GM23338 (cell line): ENCODE results near the gene CIROP.

Experiments used
- CREB1 ChIP-seq: fragments of 250-450 bp; sonication (Bioruptor Pico); IDR thresholded peaks from 2 replicates; pipeline ENCODE4 v1.5.0; 2020; ENCODE audit warnings: low read depth, mild to moderate bottlenecking, moderate library complexity
- EZH2 ChIP-seq: fragments of 200-600 bp; sonication (generic); IDR thresholded peaks from one replicate; pipeline ENCODE4 v1.8.0; 2017; ENCODE audit warnings: antibody characterized with exemption, mild to moderate bottlenecking, low read depth; ENCODE audit not compliant: unreplicated experiment
- EZH2phosphoT487 ChIP-seq: fragments of 200-600 bp; sonication (generic); IDR thresholded peaks from one replicate; pipeline ENCODE4 v1.8.1; 2018; ENCODE audit warnings: antibody characterized with exemption; ENCODE audit not compliant: unreplicated experiment
- JUNB ChIP-seq: IDR thresholded peaks from one replicate; pipeline ENCODE4 v1.6.1; 2016; ENCODE audit warnings: antibody characterized with exemption; ENCODE audit not compliant: unreplicated experiment
- NANOG ChIP-seq: IDR thresholded peaks from 2 replicates; pipeline ENCODE4 v1.6.1; 2016; ENCODE audit warnings: antibody characterized with exemption, borderline replicate concordance
- POLR2AphosphoS5 ChIP-seq: IDR thresholded peaks from 2 replicates; pipeline ENCODE4 v1.6.1; 2016; ENCODE audit warnings: antibody characterized with exemption, low read depth
- STAT1 ChIP-seq: IDR thresholded peaks from one replicate; pipeline ENCODE4 v1.6.1; 2016; ENCODE audit warnings: antibody characterized with exemption; ENCODE audit not compliant: unreplicated experiment
- ZNF331 ChIP-seq: fragments of 250-450 bp; sonication (Bioruptor Pico); IDR thresholded peaks from 2 replicates; pipeline ENCODE4 v1.5.0; 2020; ENCODE audit warnings: low read depth, mild to moderate bottlenecking, moderate library complexity
- TF ChIP-seq, protein P1 (sequence below), 2 experiments: fragments of 200-600 bp in 1 of 2; sonication (generic) in 1 of 2; conservative IDR thresholded peaks; 2 replicates each; pipeline versions ENCODE4 v1.5.1 to v1.6.1; 2016 to 2017; ENCODE audit warnings: antibody characterized with exemption in 2 of 2, low read depth in 2 of 2, mild to moderate bottlenecking in 2 of 2, moderate library complexity in 1 of 2
- TF ChIP-seq, protein P2 (sequence below): IDR thresholded peaks from one replicate; pipeline ENCODE4 v1.6.1; 2018; ENCODE audit warnings: antibody characterized with exemption; ENCODE audit not compliant: unreplicated experiment
- TF ChIP-seq, protein P3 (sequence below): IDR thresholded peaks from 2 replicates; pipeline ENCODE4 v1.6.1; 2016; ENCODE audit warnings: antibody characterized with exemption

DNA sequence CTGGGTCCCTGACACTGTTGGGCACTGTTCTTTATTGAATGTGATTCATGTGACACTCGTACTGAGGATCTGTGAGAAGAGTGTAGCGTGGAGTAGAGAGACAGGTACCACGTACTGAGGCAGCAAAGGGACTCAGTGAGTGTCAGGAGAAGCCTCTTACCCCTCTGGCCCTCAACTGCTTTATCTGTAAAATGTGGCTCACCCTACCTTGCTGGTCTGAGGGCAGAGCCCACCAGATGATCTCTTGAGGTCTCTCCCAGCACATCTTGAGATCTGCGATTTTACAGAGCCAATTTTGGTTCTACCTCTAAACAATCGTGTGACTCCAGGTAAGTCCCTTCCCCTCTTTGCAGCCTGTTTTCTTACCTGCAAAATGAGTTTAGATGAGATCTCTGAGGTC is 11.1 kb upstream of the CIROP start:
- no peak for TF ChIP-seq EZH2
- TF ChIP-seq, protein P1, sequence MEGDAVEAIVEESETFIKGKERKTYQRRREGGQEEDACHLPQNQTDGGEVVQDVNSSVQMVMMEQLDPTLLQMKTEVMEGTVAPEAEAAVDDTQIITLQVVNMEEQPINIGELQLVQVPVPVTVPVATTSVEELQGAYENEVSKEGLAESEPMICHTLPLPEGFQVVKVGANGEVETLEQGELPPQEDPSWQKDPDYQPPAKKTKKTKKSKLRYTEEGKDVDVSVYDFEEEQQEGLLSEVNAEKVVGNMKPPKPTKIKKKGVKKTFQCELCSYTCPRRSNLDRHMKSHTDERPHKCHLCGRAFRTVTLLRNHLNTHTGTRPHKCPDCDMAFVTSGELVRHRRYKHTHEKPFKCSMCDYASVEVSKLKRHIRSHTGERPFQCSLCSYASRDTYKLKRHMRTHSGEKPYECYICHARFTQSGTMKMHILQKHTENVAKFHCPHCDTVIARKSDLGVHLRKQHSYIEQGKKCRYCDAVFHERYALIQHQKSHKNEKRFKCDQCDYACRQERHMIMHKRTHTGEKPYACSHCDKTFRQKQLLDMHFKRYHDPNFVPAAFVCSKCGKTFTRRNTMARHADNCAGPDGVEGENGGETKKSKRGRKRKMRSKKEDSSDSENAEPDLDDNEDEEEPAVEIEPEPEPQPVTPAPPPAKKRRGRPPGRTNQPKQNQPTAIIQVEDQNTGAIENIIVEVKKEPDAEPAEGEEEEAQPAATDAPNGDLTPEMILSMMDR (conservative IDR thresholded peaks at IDR 0.05; ENCODE audit: low read depth in 2 of 2) = no peak
- no peak for TF ChIP-seq POLR2AphosphoS5
- TF ChIP-seq EZH2phosphoT487 = no peak
- TF ChIP-seq, protein P2, sequence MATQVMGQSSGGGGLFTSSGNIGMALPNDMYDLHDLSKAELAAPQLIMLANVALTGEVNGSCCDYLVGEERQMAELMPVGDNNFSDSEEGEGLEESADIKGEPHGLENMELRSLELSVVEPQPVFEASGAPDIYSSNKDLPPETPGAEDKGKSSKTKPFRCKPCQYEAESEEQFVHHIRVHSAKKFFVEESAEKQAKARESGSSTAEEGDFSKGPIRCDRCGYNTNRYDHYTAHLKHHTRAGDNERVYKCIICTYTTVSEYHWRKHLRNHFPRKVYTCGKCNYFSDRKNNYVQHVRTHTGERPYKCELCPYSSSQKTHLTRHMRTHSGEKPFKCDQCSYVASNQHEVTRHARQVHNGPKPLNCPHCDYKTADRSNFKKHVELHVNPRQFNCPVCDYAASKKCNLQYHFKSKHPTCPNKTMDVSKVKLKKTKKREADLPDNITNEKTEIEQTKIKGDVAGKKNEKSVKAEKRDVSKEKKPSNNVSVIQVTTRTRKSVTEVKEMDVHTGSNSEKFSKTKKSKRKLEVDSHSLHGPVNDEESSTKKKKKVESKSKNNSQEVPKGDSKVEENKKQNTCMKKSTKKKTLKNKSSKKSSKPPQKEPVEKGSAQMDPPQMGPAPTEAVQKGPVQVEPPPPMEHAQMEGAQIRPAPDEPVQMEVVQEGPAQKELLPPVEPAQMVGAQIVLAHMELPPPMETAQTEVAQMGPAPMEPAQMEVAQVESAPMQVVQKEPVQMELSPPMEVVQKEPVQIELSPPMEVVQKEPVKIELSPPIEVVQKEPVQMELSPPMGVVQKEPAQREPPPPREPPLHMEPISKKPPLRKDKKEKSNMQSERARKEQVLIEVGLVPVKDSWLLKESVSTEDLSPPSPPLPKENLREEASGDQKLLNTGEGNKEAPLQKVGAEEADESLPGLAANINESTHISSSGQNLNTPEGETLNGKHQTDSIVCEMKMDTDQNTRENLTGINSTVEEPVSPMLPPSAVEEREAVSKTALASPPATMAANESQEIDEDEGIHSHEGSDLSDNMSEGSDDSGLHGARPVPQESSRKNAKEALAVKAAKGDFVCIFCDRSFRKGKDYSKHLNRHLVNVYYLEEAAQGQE = no peak
- no peak for TF ChIP-seq ZNF331 (CRISPR knock-in tag)
- TF ChIP-seq CREB1 (CRISPR knock-in tag) = no peak
- TF ChIP-seq, protein P3, sequence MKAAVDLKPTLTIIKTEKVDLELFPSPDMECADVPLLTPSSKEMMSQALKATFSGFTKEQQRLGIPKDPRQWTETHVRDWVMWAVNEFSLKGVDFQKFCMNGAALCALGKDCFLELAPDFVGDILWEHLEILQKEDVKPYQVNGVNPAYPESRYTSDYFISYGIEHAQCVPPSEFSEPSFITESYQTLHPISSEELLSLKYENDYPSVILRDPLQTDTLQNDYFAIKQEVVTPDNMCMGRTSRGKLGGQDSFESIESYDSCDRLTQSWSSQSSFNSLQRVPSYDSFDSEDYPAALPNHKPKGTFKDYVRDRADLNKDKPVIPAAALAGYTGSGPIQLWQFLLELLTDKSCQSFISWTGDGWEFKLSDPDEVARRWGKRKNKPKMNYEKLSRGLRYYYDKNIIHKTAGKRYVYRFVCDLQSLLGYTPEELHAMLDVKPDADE = no peak
- no peak for TF ChIP-seq JUNB
- TF ChIP-seq STAT1 = no peak
- no peak for TF ChIP-seq NANOG
